Tibial nerve (tissue), 4 donors: Measurements from ENCODE around the gene WSB1. TPM values are rescaled to one million over a fixed set of nuclear protein-coding genes. Genes with fewer than 3 reads are reported as not detected.

Experiments
- DNase-seq, 2 donors: peaks; one replicate each; pipeline ENCODE4 v3.0.0-alpha.2; 2019; ENCODE audit warnings: low spot score in 2 of 2
- H3K27ac ChIP-seq, 4 donors: fragments of 200-600 bp; sonication (generic) in 3 of 4; one replicate each; pipeline ENCODE4 v1.5.1; 2017 to 2019; ENCODE audit warnings: mild to moderate bottlenecking in 1 of 4
- H3K27me3 ChIP-seq, 2 donors: fragments of 200-600 bp; sonication (generic) in 1 of 2; one replicate each; pipeline versions ENCODE4 v1.5.1 to v1.6.0; 2017 to 2019
- H3K36me3 ChIP-seq, 3 donors: fragments of 200-600 bp; sonication (generic); one replicate each; pipeline ENCODE4 v1.5.1; 2018 to 2019
- H3K4me1 ChIP-seq, 4 donors: fragments of 200-600 bp; sonication (generic) in 3 of 4; one replicate each; pipeline ENCODE4 v1.5.1; 2017 to 2019
- H3K4me3 ChIP-seq, 4 donors: fragments of 200-600 bp; sonication (generic) in 3 of 4; one replicate each; pipeline ENCODE4 v1.5.1; 2017 to 2019; ENCODE audit warnings: mild to moderate bottlenecking in 1 of 4, moderate library complexity in 1 of 4
- H3K9me3 ChIP-seq, 4 donors: fragments of 200-600 bp; sonication (generic) in 3 of 4; one replicate each; pipeline ENCODE4 v1.5.1; 2017 to 2019
- EP300 ChIP-seq, 2 donors: sonication (generic); formaldehyde crosslinking; IDR thresholded peaks; one replicate each; pipeline ENCODE4 v1.6.1; 2017; ENCODE audit warnings: antibody characterized with exemption in 2 of 2, mild to moderate bottlenecking in 1 of 2
- POLR2A ChIP-seq, 2 donors: fragments of 450-650 bp; IDR thresholded peaks; one replicate each; pipeline ENCODE4 v1.6.1; 2017; ENCODE audit warnings: antibody characterized with exemption in 2 of 2, mild to moderate bottlenecking in 2 of 2, moderate library complexity in 2 of 2
- WGBS, 2 donors: methylation state at CpG; one replicate each; pipeline ENCODE4 v1.1.5; 2018; 5-methylcytosine and 5-hydroxymethylcytosine counted together
- small RNA-seq: library from RNA; depleted of rRNA; stranded (forward); fragments of <200 nt; gene quantifications from one replicate; pipeline ENCODE3, GENCODE V24; 2016
- total RNA-seq, 4 donors: library from RNA; depleted of rRNA; stranded (reverse); fragments of >200 nt; gene quantifications; one replicate each; pipeline ENCODE4 v1.1.0, GENCODE V29; 2016
- TF ChIP-seq, protein P1 (sequence below), 5 experiments: fragments of 200-600 bp in 3 of 5; fragments of 450-650 bp in 2 of 5; sonication (generic) in 3 of 5; IDR thresholded peaks; one replicate each; pipeline ENCODE4 v1.5.1; 2016 to 2019; ENCODE audit warnings: antibody characterized with exemption in 5 of 5, mild to moderate bottlenecking in 3 of 5, moderate library complexity in 2 of 5

WSB1 gene
- total RNA-seq, 4 donors from 2014 or later: 201 to 225 (median 213) TPM

GRCh38 chr17:27362503-27362902 is 68.6 kb downstream of the WSB1 start:
- Histone ChIP-seq H3K27ac (no peak overlapping the region), H3K4me3 (no peak overlapping the region), H3K36me3 (no peaks in the 10 kb centered on the region), H3K4me1 (peaks cover 0 to 6% (median 3%) of the 10 kb centered on the region in 4 donors), H3K9me3 (no peaks in the 10 kb centered on the region), H3K27me3 (no peaks in the 10 kb centered on the region)
- TF ChIP-seq, protein P1, sequence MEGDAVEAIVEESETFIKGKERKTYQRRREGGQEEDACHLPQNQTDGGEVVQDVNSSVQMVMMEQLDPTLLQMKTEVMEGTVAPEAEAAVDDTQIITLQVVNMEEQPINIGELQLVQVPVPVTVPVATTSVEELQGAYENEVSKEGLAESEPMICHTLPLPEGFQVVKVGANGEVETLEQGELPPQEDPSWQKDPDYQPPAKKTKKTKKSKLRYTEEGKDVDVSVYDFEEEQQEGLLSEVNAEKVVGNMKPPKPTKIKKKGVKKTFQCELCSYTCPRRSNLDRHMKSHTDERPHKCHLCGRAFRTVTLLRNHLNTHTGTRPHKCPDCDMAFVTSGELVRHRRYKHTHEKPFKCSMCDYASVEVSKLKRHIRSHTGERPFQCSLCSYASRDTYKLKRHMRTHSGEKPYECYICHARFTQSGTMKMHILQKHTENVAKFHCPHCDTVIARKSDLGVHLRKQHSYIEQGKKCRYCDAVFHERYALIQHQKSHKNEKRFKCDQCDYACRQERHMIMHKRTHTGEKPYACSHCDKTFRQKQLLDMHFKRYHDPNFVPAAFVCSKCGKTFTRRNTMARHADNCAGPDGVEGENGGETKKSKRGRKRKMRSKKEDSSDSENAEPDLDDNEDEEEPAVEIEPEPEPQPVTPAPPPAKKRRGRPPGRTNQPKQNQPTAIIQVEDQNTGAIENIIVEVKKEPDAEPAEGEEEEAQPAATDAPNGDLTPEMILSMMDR (IDR thresholded peaks at IDR 0.05): no peak
- TF ChIP-seq POLR2A (IDR thresholded peaks at IDR 0.05): no peak
- TF ChIP-seq EP300 (IDR thresholded peaks at IDR 0.05): no peak
- no peak for DNase-seq
- 72 to 78% methylated on average over 6 of the region's 6 CpGs for WGBS, 2 donors

GRCh38 chr17:27362909-27363308 is 69.0 kb downstream of the WSB1 start:
- 76 to 81% methylated on average over 7 of the region's 7 CpGs for WGBS, 2 donors
- DNase-seq: no peak

GRCh38 chr17:27363326-27363725 is 69.4 kb downstream of the WSB1 start:
- H3K27me3 ChIP-seq: no peaks in the 10 kb centered on the region
- DNase-seq: no peak
- H3K4me1 ChIP-seq: peaks cover 0 to 6% (median 3%) of the 10 kb centered on the region in 4 donors
- H3K9me3 ChIP-seq: no peaks in the 10 kb centered on the region
- H3K4me3 ChIP-seq: no peak overlapping the region
- H3K27ac ChIP-seq: no peak overlapping the region
- WGBS, 2 donors: 70 to 83% methylated on average over 3 of the region's 3 CpGs
- TF ChIP-seq POLR2A (IDR thresholded peaks at IDR 0.05): no peak
- TF ChIP-seq, protein P1 (IDR thresholded peaks at IDR 0.05): no peak
- no peak for TF ChIP-seq EP300 (IDR thresholded peaks at IDR 0.05)
- no peaks in the 10 kb centered on the region for H3K36me3 ChIP-seq

More at GRCh38 chr17:27362909-27363308, 69.0 kb downstream of the WSB1 start:
- H3K4me3 ChIP-seq: no peak overlapping the region
- H3K4me1 ChIP-seq: peaks cover 0 to 6% (median 3%) of the 10 kb centered on the region in 4 donors
- no peak overlapping the region for H3K27ac ChIP-seq
- H3K27me3 ChIP-seq: no peaks in the 10 kb centered on the region
- H3K36me3 ChIP-seq: no peaks in the 10 kb centered on the region
- no peaks in the 10 kb centered on the region for H3K9me3 ChIP-seq
- TF ChIP-seq, protein P1 (IDR thresholded peaks at IDR 0.05): no peak
- TF ChIP-seq EP300 (IDR thresholded peaks at IDR 0.05) (no peak), POLR2A (IDR thresholded peaks at IDR 0.05) (no peak)

Small RNA genes within 50 kb of the gene (small RNA-seq; reads per million reads assigned to genes)
- gene MIR4522: not detected

Other genes with a start within 250 kb of the WSB1 start
- gene KSR1, start 162.3 kb downstream of the WSB1 start, total RNA-seq: 100 to 1,000 TPM in 1 of 4 donors, 10 to 100 TPM in 3; 45.1 to 110 (median 54.2) TPM